ENCODE results near the gene C1QTNF6.

DNA sequence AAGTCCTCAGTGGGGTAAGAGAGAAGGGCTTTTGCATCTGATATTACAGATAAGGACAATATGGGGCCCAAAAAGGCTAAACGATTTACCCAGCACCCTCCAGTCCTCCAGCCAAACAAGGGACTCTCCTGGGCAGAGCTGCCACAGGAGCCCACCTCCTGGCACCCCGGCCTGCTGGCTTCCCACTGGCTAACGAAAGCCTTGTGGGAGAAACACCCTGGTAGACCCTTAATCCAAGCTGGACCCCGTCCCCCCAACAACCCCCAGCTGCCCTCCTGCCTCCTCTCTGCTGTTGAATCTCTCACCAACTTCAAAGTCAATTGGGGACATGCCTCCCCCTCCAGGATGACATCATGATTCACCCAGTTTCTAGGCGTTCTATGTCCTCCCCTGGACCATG is 10.8 kb downstream of the C1QTNF6 start:
- TF ChIP-seq EGR1 (IDR thresholded peaks at IDR 0.05; ENCODE audit: borderline replicate concordance in 1 of 2, low read depth in 2 of 2, low read length in 2 of 2): no peak
- TF ChIP-seq, protein P1, sequence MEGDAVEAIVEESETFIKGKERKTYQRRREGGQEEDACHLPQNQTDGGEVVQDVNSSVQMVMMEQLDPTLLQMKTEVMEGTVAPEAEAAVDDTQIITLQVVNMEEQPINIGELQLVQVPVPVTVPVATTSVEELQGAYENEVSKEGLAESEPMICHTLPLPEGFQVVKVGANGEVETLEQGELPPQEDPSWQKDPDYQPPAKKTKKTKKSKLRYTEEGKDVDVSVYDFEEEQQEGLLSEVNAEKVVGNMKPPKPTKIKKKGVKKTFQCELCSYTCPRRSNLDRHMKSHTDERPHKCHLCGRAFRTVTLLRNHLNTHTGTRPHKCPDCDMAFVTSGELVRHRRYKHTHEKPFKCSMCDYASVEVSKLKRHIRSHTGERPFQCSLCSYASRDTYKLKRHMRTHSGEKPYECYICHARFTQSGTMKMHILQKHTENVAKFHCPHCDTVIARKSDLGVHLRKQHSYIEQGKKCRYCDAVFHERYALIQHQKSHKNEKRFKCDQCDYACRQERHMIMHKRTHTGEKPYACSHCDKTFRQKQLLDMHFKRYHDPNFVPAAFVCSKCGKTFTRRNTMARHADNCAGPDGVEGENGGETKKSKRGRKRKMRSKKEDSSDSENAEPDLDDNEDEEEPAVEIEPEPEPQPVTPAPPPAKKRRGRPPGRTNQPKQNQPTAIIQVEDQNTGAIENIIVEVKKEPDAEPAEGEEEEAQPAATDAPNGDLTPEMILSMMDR (IDR thresholded peaks at IDR 0.05 in 2 of 3, conservative IDR thresholded peaks at IDR 0.05 in 1 of 3; ENCODE audit: control insufficient read depth in 2 of 3, extremely low read depth in 1 of 3, insufficient read depth in 1 of 3, low read depth in 3 of 3, low read length in 3 of 3): no peak
- TF ChIP-seq BRCA1 (IDR thresholded peaks at IDR 0.05; ENCODE audit: low read depth, low read length): no peak
- TF ChIP-seq, protein P2, sequence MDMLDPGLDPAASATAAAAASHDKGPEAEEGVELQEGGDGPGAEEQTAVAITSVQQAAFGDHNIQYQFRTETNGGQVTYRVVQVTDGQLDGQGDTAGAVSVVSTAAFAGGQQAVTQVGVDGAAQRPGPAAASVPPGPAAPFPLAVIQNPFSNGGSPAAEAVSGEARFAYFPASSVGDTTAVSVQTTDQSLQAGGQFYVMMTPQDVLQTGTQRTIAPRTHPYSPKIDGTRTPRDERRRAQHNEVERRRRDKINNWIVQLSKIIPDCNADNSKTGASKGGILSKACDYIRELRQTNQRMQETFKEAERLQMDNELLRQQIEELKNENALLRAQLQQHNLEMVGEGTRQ (IDR thresholded peaks at IDR 0.05; ENCODE audit: borderline replicate concordance, low read depth, low read length): no peak

Measured in GM12878 (cell line).